Astrocyte (in vitro differentiated cells and primary cell): ENCODE results near the gene CREB3L2. TPM values are rescaled to one million over a fixed set of nuclear protein-coding genes. Genes with fewer than 3 reads are reported as not detected.
A peak's percentile ranks its signal among the peaks of the same experiment; 100 is the strongest.
"Not testable (repeated sequence)": the region's sequence is repeated elsewhere in the genome, so short reads cannot be mapped to it uniquely, and the experiment has no call there.

Experiments
- DNase-seq: peaks from one replicate; pipeline ENCODE4 v3.0.0-alpha.2; 2010; ENCODE audit warnings: low read depth
- FAIRE-seq: peaks from 2 replicates; lab custom pipeline; 2011; peaks lifted over from hg19 to GRCh38; lab: Jason Lieb, UNC
- H2AFZ ChIP-seq: 2 replicates; pipeline ENCODE4 v1.6.0; 2012; ENCODE audit warnings: low read depth, low read length, inconsistent platforms
- H3K27ac ChIP-seq: 2 replicates; pipeline ENCODE4 v1.5.1; 2011; ENCODE audit warnings: low read depth, low read length, inconsistent platforms
- H3K27me3 ChIP-seq: 2 replicates; pipeline ENCODE4 v1.6.0; 2011; ENCODE audit warnings: low read length, inconsistent platforms; ENCODE audit not compliant: insufficient read depth
- H3K36me3 ChIP-seq: 2 replicates; pipeline ENCODE4 v1.5.1; 2011; ENCODE audit warnings: low read length, inconsistent platforms; ENCODE audit not compliant: insufficient read depth
- H3K4me1 ChIP-seq: 2 replicates; pipeline ENCODE4 v1.5.1; 2011; ENCODE audit warnings: low read length, inconsistent platforms; ENCODE audit not compliant: insufficient read depth
- H3K4me2 ChIP-seq: 2 replicates; pipeline ENCODE4 v1.6.0; 2012; ENCODE audit warnings: low read length, inconsistent platforms
- H3K4me3 ChIP-seq: 2 replicates; pipeline ENCODE4 v1.5.1; 2011; ENCODE audit warnings: low read depth, mild to moderate bottlenecking, low read length, inconsistent platforms; ENCODE audit not compliant: insufficient read depth
- H3K79me2 ChIP-seq: 2 replicates; pipeline ENCODE4 v1.6.0; 2012; ENCODE audit warnings: mild to moderate bottlenecking, low read length, inconsistent platforms; ENCODE audit not compliant: insufficient read depth
- H3K9ac ChIP-seq: 2 replicates; pipeline ENCODE4 v1.6.0; 2012; ENCODE audit warnings: mild to moderate bottlenecking, low read length, inconsistent platforms
- H3K9me3 ChIP-seq: 2 replicates; pipeline ENCODE4 v1.5.1; 2012; ENCODE audit warnings: low read depth, mild to moderate bottlenecking, low read length, inconsistent platforms; ENCODE audit not compliant: insufficient read depth
- H4K20me1 ChIP-seq: 2 replicates; pipeline ENCODE4 v1.6.0; 2012; ENCODE audit warnings: low read length, inconsistent platforms; ENCODE audit not compliant: insufficient read depth
- H3K27ac Mint-ChIP-seq: one replicate; pipeline ENCODE4 v1.8.0; 2021; ENCODE audit warnings: mild to moderate bottlenecking, mixed read lengths; ENCODE audit not compliant: unreplicated experiment
- H3K27me3 Mint-ChIP-seq: one replicate; pipeline ENCODE4 v1.8.0; 2021; ENCODE audit warnings: low read depth, mixed read lengths; ENCODE audit not compliant: unreplicated experiment
- H3K36me3 Mint-ChIP-seq: one replicate; pipeline ENCODE4 v1.8.0; 2021; ENCODE audit warnings: low read depth, mixed read lengths; ENCODE audit not compliant: unreplicated experiment
- H3K4me1 Mint-ChIP-seq: one replicate; pipeline ENCODE4 v1.8.0; 2021; ENCODE audit warnings: low read depth, mixed read lengths; ENCODE audit not compliant: unreplicated experiment
- H3K4me3 Mint-ChIP-seq: one replicate; pipeline ENCODE4 v1.8.0; 2021; ENCODE audit warnings: mild to moderate bottlenecking, moderate library complexity, mixed read lengths; ENCODE audit not compliant: unreplicated experiment
- H3K9me3 Mint-ChIP-seq: one replicate; pipeline ENCODE4 v1.8.0; 2021; ENCODE audit warnings: mild to moderate bottlenecking, mixed read lengths; ENCODE audit not compliant: unreplicated experiment
- EZH2 ChIP-seq: IDR thresholded peaks from 2 replicates; pipeline ENCODE4 v1.6.1; 2012; ENCODE audit warnings: mild to moderate bottlenecking, low read length, inconsistent platforms; ENCODE audit not compliant: insufficient read depth
- total RNA-seq: library from RNA; stranded (reverse); gene quantifications from 2 replicates; pipeline ENCODE4 v1.2.1, GENCODE V29; 2021
- TF ChIP-seq, protein P1 (sequence below): IDR thresholded peaks from 2 replicates; pipeline ENCODE4 v1.5.1; 2011; ENCODE audit warnings: low read depth, mild to moderate bottlenecking, inconsistent platforms, low read length, moderate library complexity; ENCODE audit not compliant: insufficient read depth

CREB3L2 gene
- total RNA-seq, 1 donor from 2014 or later = 116 TPM

DNA sequence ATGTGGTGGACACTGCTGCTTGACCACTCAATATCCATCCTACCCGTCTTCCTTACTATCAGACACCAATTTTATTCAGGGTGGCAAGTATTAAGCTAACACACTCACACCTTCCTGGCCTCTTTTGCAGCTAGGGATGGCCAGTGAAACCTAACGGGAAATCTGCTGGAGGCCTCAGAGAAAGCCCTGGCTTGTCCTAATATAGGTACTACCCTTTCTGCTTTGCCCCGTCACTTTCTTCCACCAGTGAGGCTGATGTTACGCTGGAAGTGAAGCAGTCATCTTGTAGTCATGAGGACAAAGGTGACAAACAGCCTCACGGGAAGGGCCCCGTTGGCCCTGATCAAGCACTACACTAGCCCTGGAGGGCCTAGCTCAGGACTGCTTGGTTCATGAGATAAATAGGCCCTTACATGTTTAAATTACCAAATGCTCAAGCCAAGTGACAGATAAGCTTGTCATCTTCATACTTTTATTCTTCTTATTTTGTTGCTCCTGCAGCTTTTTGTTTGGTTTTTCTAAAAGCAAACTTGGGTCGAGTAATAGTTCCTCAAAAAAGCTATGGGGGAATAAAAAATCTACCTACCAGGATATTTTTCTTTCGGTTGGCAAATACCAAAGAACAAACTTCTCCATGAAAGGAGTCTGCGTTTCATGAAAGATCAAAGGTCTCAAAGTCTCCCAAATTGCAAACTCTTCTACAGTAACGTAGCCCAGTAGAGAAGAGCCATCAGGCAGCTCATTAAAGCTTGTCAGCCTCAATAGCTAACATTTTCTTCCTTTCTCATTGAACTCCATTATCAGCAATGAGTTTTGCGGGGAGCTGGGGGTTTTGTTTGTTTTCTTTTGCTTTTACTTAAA lies 17.5 kb downstream of the CREB3L2 start:
- H3K4me1 ChIP-seq = peaks cover 71% of the 10 kb centered on the region
- peaks cover 99% of the 10 kb centered on the region for H3K79me2 ChIP-seq
- H3K4me3 ChIP-seq = no peak overlapping the region
- FAIRE-seq (no peak), DNase-seq (no peak)
- peaks cover 51% of the 10 kb centered on the region for H4K20me1 ChIP-seq
- H3K4me2 ChIP-seq = no peak overlapping the region
- peak overlapping the region; percentile 5 for H3K27ac ChIP-seq
- Mint-ChIP-seq H3K36me3 (peaks cover 21% of the 10 kb centered on the region), H3K4me3 (peak overlapping the region; percentile 11), H3K27ac (no peak overlapping the region), H3K9me3 (peaks cover 7% of the 10 kb centered on the region), H3K27me3 (no peaks in the 10 kb centered on the region), H3K4me1 (peaks cover 79% of the 10 kb centered on the region)
- H3K9me3 ChIP-seq = peaks cover 2% of the 10 kb centered on the region
- TF ChIP-seq EZH2 = no peak
- H3K36me3 ChIP-seq = no peaks in the 10 kb centered on the region
- no peaks in the 10 kb centered on the region for H3K27me3 ChIP-seq
- H2AFZ ChIP-seq = no peak overlapping the region
- no peak overlapping the region for H3K9ac ChIP-seq

DNA sequence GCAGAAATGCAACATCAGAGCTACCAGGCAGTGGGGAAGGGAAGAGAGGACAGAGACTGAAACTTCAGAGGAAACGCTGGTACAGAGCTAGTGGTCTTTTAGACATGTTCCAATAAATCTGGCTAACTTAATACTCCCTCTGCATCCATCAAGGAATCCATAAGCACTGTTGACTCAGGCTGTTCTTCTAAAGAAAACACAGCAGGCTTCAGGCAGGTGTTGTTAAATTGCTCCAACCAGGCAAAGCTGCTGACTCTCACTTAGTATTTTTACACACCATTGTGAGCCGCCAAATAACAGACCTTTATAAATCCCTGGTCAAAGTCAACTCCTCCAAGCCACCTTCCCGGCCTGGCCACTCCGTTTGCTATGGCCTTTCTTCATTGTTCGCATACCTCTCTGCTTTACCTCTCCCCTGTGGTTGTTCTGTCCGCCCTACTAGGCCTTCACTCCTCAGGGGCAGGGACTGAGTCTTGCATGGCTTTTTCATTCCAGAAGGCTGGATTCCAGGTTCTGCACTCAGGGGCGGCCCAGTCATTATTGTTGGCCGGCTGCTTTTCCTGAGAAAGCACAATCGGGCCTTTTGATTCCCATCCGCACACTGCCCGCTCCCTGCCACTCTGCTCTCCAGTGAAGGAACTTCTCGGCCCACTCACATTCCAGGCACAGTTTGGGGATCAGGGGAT lies 18.4 kb downstream of the CREB3L2 start:
- FAIRE-seq (no peak), DNase-seq (peak; percentile 43)
- peak overlapping the region; percentile 92 for H3K27ac Mint-ChIP-seq
- peaks cover 2% of the 10 kb centered on the region for H3K9me3 ChIP-seq
- H3K79me2 ChIP-seq = peaks cover 97% of the 10 kb centered on the region
- H3K4me3 ChIP-seq = no peak overlapping the region
- H3K4me3 Mint-ChIP-seq = peak overlapping the region; percentile 72
- peaks cover 54% of the 10 kb centered on the region for H4K20me1 ChIP-seq
- no peaks in the 10 kb centered on the region for H3K36me3 ChIP-seq
- H3K9ac ChIP-seq = peak overlapping the region; percentile 12
- peak overlapping the region; percentile 5 for H3K27ac ChIP-seq
- H3K27me3 Mint-ChIP-seq = no peaks in the 10 kb centered on the region
- H3K4me2 ChIP-seq = no peak overlapping the region
- no peak for TF ChIP-seq EZH2
- TF ChIP-seq, protein P1, sequence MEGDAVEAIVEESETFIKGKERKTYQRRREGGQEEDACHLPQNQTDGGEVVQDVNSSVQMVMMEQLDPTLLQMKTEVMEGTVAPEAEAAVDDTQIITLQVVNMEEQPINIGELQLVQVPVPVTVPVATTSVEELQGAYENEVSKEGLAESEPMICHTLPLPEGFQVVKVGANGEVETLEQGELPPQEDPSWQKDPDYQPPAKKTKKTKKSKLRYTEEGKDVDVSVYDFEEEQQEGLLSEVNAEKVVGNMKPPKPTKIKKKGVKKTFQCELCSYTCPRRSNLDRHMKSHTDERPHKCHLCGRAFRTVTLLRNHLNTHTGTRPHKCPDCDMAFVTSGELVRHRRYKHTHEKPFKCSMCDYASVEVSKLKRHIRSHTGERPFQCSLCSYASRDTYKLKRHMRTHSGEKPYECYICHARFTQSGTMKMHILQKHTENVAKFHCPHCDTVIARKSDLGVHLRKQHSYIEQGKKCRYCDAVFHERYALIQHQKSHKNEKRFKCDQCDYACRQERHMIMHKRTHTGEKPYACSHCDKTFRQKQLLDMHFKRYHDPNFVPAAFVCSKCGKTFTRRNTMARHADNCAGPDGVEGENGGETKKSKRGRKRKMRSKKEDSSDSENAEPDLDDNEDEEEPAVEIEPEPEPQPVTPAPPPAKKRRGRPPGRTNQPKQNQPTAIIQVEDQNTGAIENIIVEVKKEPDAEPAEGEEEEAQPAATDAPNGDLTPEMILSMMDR = no peak
- peaks cover 23% of the 10 kb centered on the region for H3K36me3 Mint-ChIP-seq
- H2AFZ ChIP-seq = no peak overlapping the region
- no peaks in the 10 kb centered on the region for H3K27me3 ChIP-seq
- peaks cover 7% of the 10 kb centered on the region for H3K9me3 Mint-ChIP-seq
- H3K4me1 ChIP-seq = peaks cover 73% of the 10 kb centered on the region
- peaks cover 87% of the 10 kb centered on the region for H3K4me1 Mint-ChIP-seq

DNA sequence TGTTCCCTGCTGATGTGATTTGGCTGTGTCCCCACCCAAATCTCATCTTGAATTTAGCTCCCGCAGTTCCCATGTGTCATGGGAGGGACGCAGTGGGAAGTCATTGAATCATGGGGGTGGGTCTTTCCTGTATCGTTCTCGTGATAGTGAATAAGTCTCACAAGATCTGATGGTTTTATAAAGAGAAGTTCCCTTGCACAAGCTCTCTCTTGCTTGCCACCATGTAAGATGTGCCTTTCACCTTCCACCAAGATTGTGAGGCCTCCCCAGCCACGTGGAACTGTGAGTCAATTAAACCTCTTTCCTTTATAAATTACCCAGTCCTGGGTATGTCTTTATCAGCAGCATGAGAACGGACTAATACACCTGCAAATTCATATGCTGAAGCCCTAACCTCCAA lies 19.5 kb downstream of the CREB3L2 start:
- Histone ChIP-seq H3K79me2 (peaks cover 97% of the 10 kb centered on the region), H3K27ac (peak overlapping the region; percentile 75), H3K4me1 (peaks cover 72% of the 10 kb centered on the region), H4K20me1 (peaks cover 47% of the 10 kb centered on the region)
- not testable (repeated sequence) for H3K4me3 ChIP-seq, H3K9ac ChIP-seq, H3K27me3 ChIP-seq, H3K4me2 ChIP-seq, H3K9me3 Mint-ChIP-seq, H2AFZ ChIP-seq, H3K4me3 Mint-ChIP-seq, H3K9me3 ChIP-seq, H3K27me3 Mint-ChIP-seq, DNase-seq, H3K36me3 ChIP-seq, FAIRE-seq
- Mint-ChIP-seq H3K27ac (peak overlapping the region; percentile 88), H3K4me1 (peaks cover 92% of the 10 kb centered on the region), H3K36me3 (peaks cover 28% of the 10 kb centered on the region)
